ENCODE results near the gene SLC26A1.

- TF ChIP-seq, protein P1, sequence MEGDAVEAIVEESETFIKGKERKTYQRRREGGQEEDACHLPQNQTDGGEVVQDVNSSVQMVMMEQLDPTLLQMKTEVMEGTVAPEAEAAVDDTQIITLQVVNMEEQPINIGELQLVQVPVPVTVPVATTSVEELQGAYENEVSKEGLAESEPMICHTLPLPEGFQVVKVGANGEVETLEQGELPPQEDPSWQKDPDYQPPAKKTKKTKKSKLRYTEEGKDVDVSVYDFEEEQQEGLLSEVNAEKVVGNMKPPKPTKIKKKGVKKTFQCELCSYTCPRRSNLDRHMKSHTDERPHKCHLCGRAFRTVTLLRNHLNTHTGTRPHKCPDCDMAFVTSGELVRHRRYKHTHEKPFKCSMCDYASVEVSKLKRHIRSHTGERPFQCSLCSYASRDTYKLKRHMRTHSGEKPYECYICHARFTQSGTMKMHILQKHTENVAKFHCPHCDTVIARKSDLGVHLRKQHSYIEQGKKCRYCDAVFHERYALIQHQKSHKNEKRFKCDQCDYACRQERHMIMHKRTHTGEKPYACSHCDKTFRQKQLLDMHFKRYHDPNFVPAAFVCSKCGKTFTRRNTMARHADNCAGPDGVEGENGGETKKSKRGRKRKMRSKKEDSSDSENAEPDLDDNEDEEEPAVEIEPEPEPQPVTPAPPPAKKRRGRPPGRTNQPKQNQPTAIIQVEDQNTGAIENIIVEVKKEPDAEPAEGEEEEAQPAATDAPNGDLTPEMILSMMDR (IDR thresholded peaks at IDR 0.05) = no peak
- no peak for TF ChIP-seq EZH2 (IDR thresholded peaks at IDR 0.05)
Observed at GRCh38 chr4:945274-946102, 47.7 kb downstream of the SLC26A1 start.
